ENCODE measurements around the gene TSPAN9.

Gene TSPAN9

DNA sequence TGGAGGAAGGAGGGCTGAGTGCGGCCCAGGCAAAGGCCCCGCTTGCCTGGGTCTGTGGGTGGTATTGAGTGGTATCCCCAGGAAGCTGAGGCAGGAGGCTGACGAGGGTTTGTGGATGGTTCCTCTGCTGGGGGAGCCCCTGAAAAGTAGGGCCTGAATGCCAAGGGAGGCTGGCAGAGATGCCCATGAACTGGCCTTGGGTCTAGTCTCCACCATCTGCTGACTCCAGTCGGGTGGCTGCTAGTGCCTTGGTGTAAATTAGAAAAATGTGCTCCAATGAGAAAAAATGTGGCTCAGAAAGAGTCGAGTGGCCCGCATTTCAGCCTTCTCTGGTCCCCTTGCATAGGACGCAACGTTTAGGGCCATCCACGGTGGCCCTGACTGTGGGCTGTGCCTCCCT, 232.6 kb downstream of the TSPAN9 start:
- H3K27ac Mint-ChIP-seq = no peak overlapping the region
- H3K27me3 Mint-ChIP-seq = peaks cover 35 to 38% of the 10 kb centered on the region in 2 donors
- no peak for ATAC-seq (replicated peaks)
- H3K36me3 Mint-ChIP-seq = no peaks in the 10 kb centered on the region
- no peak for DNase-seq
- no peak overlapping the region for H3K4me3 Mint-ChIP-seq
- H3K4me1 Mint-ChIP-seq = no peaks in the 10 kb centered on the region
- no peaks in the 10 kb centered on the region for H3K9me3 Mint-ChIP-seq

DNA sequence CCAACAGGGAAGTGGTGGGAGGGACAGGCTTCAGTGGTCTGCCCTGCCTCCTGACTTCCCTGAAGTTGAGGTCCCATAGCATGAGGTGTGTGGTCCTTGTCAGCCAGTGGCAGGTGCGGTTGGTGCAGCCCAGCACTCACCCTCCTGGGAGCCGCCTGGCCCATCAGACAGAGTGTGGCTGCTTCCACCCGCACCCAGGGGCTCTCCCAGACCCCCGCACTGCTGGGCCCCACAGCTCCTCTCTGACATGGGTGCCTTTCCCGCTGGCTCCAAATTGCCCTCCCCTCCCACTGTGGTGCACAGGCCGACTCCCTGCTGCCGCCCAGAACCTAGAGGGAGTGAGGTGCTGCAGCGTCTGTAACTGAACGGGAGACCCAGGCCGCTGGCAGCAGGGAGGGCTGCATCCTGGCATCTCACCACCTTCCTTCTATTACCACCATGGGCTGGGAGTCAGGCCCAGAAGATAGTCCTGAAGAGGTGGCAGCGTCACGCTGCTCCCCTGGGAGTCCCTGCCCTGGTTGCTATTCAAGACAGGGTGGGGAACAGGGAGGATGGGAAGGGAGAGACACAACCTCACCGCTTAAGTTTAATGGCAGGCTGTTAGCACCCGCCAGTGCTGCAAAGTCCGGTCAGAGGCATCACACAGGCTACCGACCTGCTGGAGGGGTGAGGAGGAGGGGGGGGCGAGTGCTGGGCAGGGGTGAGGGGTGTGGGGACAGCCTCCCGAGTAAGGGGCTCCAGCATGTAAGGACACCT, 233.3 kb downstream of the TSPAN9 start:
- H3K4me3 Mint-ChIP-seq = no peak overlapping the region
- ATAC-seq (replicated peaks) (no peak), DNase-seq (no peak)
- H3K27me3 Mint-ChIP-seq = peaks cover 40 to 43% of the 10 kb centered on the region in 2 donors
- H3K27ac Mint-ChIP-seq = no peak overlapping the region
- no peaks in the 10 kb centered on the region for H3K9me3 Mint-ChIP-seq
- H3K36me3 Mint-ChIP-seq = no peaks in the 10 kb centered on the region
- no peaks in the 10 kb centered on the region for H3K4me1 Mint-ChIP-seq

DNA sequence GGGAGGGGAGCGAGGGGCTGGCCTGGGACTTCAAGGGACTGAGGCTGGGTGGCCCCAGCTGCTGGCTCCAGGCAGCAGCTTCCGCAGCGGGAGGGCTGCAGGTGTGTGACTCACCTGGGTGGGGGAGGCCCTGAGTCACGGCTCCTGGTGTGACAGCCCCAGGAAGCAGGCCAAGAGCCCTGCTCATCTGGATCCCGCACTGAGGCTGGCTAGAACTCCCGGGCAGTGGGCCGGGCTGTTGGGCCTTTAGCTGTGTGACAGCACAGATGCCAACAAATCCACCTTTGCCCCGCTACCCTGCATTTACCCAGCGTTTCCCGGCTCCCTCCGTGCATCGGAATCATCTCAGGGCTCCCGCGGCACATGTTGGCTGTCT, 233.8 kb downstream of the TSPAN9 start:
- Mint-ChIP-seq H3K27ac (no peak overlapping the region), H3K9me3 (no peaks in the 10 kb centered on the region), H3K36me3 (no peaks in the 10 kb centered on the region), H3K4me1 (no peaks in the 10 kb centered on the region), H3K27me3 (peaks cover 46 to 48% of the 10 kb centered on the region in 2 donors), H3K4me3 (no peak overlapping the region)
- ATAC-seq (replicated peaks) (no peak), DNase-seq (no peak)

DNA sequence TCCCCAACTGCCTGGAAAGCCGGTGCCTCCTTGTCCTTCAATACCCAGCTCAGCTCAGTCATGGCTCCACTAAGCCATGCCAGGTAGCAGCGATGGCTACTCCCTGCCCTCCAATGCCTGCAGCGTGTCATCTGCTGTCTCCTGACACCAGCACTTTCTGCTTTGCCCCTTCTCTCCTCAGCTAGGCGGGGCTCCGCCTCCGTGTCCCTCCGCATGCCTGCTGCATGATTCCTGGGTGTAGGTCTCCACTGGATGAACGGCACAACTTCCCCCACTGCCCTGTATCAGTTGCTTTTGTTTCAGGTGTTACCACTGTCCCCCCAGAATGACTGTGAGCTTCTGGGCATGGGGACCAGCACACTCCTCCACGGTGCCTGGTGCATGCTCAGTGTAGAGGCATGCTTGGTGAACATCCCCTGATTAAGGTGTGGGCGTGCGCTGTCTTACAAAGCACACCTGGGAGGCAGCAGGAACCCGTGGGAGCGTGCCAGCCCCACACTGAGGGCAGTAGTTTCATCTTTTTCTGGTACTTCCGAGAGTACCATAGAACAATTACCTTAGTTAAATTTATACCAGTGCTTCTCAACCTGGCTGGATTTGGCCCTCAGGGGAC, 234.4 kb downstream of the TSPAN9 start:
- ATAC-seq (replicated peaks) (no peak), DNase-seq (no peak)
- H3K27me3 Mint-ChIP-seq = peaks cover 47 to 51% of the 10 kb centered on the region in 2 donors
- no peaks in the 10 kb centered on the region for H3K36me3 Mint-ChIP-seq
- no peak overlapping the region for H3K27ac Mint-ChIP-seq
- no peaks in the 10 kb centered on the region for H3K9me3 Mint-ChIP-seq
- no peaks in the 10 kb centered on the region for H3K4me1 Mint-ChIP-seq
- no peak overlapping the region for H3K4me3 Mint-ChIP-seq

DNA sequence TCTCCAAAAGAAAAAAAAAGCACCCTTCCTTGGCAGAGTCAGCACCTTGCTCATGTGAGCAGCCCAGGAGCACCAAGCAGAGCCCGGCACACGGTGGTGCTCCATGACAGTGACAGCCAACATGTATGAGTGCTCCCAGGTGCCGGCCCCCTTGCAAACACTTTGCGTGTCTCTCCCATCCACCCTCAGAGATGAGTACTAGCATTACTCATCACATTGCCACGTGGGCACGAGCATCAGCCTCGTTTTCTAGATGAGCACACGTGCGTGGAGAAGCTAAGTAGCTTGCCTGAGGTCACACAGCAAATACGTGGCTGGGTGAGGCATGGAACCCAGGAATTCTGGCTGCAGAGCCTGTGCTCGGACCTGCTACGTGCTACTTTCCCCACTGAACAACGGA, 235.9 kb downstream of the TSPAN9 start:
- DNase-seq = no peak
- H3K27me3 Mint-ChIP-seq = peaks cover 43 to 44% of the 10 kb centered on the region in 2 donors
- no peaks in the 10 kb centered on the region for H3K9me3 Mint-ChIP-seq
- no peaks in the 10 kb centered on the region for H3K36me3 Mint-ChIP-seq
- H3K27ac Mint-ChIP-seq = peak overlapping the region; percentile 82
- ATAC-seq (replicated peaks) = no peak
- no peaks in the 10 kb centered on the region for H3K4me1 Mint-ChIP-seq
- no peak overlapping the region for H3K4me3 Mint-ChIP-seq

DNA sequence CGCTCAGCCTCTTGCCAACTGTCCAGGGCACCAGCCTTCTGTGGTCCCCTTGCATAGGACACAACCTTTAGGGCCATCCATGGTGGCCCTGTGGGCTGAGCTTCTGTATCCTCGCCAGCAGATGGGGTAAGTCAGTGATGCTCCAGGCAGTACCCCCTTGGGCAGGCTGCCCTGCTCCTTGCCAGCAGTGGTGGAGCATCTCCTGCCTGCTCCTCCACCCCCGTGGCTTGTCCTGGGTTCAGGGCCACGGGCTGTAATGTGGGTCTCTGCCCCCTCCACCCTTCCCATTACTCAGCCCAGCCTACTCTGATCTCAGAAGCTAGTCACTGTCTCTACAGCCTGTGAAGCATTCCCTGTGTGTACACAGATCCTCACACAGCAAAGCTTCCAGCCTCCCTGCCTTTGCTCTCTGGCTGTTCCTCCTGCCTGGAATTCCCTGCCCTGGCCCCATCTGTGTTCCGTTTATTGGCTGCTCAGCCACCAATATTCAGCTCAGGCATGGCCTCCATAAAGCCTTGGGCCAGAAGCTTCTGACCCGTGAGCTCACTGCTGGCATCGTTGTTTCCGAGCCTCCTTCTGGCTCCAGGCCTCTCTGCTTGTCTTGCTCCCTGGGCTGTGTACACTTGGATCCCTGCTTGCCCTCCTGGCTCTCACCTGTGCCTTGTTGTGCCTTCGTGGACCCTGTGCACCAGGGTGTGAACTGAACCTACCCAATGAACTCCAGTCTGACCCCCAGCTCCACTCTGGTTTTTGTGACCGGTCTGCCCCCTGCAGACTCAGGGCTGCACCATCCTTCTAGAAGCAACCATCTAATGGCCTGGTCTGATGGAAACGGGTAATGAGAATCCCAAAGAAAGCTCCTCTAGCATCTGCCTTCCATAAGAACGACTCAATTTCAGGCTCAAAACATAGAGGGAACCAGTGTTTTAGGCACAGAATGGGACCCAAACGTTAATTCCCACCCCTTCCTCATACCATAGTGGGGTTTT, 236.8 kb downstream of the TSPAN9 start:
- DNase-seq (peak; percentile 6), ATAC-seq (replicated peaks) (peak; percentile 84 to 90)
- Mint-ChIP-seq H3K36me3 (no peaks in the 10 kb centered on the region), H3K4me1 (no peaks in the 10 kb centered on the region), H3K27me3 (peaks cover 35% of the 10 kb centered on the region in 2 donors), H3K9me3 (no peaks in the 10 kb centered on the region), H3K4me3 (no peak overlapping the region), H3K27ac (no peak overlapping the region)

DNA sequence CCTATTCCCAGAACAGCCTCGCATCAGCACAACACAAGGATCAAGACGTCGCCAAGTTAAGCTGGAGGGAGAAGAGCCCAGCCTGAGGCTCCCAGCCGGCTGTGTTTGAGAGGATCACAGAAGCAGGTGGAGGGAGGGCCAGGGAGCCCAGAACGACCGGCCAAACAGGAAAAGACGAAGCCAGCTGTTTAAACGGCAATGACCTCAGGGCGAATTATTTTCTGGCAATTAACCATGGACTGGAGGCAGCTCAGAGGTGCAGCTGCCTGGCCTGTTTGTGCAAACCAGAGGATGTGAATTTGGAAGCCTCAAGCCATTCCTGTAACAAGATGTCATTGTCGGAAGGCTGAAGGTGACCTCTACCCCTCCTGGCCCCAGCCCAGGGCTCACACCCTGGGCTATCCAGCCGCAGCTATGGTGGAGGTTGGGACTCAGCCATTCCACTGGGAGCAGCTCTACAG, 238.1 kb downstream of the TSPAN9 start:
- H3K27ac Mint-ChIP-seq = no peak overlapping the region
- ATAC-seq (replicated peaks) = no peak

DNA sequence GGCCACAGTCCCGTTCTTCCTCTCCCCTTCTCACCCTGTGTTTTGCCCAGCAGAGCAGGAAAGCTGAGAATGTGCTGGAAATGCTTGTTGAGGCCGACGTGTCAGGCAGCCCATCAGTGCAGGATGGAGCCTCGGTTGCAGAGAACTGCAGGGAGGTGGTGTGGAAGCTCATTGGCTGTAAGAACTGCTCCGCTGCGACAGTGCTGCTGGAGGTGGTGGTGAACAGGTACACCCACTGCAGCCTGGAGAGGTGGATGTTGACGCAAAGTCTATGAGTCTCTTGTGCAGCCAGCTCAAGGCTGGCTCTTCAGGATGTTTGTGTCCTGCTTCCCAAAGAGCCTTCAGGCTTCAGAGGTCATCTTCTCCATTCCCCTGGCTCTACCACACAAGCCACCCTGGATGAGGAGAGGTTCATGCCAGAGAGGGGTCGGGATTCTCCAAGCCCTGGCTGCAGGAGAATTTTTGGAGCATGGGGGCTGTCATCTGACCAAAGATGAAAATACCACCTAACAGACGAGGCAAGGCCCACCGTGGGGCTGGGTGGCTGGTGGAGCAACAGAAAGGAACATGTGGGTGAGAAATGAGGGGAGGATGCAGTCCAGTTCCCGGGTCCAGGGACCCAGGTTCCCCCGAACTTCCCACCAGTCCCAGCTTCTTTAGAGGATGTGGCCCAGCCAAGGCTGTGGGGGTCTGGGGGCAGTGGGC, 239.7 kb downstream of the TSPAN9 start:
- H3K27me3 Mint-ChIP-seq = peaks cover 35 to 45% of the 10 kb centered on the region in 2 donors
- DNase-seq = no peak
- no peak overlapping the region for H3K4me3 Mint-ChIP-seq
- ATAC-seq (replicated peaks) = no peak
- no peaks in the 10 kb centered on the region for H3K36me3 Mint-ChIP-seq
- H3K4me1 Mint-ChIP-seq = no peaks in the 10 kb centered on the region
- H3K27ac Mint-ChIP-seq = no peak overlapping the region
- no peaks in the 10 kb centered on the region for H3K9me3 Mint-ChIP-seq

More for the DNA sequence above, 238.1 kb downstream of the TSPAN9 start:
- no peak overlapping the region for H3K4me3 Mint-ChIP-seq
- no peak for DNase-seq
- H3K4me1 Mint-ChIP-seq = no peaks in the 10 kb centered on the region
- no peaks in the 10 kb centered on the region for H3K9me3 Mint-ChIP-seq
- H3K36me3 Mint-ChIP-seq = no peaks in the 10 kb centered on the region
- H3K27me3 Mint-ChIP-seq = peaks cover 38 to 43% of the 10 kb centered on the region in 2 donors

DNA sequence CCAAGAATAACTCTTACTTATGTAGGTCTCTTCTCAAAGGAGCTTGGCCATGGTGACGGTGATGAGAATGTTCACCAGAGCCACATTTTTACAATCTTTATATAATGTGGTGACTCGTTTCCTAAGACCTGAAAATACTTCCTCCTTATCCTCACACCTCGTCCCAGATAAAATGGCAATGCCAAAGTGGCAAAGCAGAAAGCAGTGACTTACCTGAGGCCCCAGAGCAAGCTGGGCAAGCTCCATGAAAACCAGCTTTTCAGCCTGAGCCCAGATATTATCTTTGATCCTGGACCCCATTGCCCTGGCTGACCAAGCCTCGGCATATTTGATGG, 240.3 kb downstream of the TSPAN9 start:
- H3K27ac Mint-ChIP-seq = no peak overlapping the region
- no peak overlapping the region for H3K4me3 Mint-ChIP-seq
- no peak for DNase-seq
- H3K4me1 Mint-ChIP-seq = no peaks in the 10 kb centered on the region
- no peak for ATAC-seq (replicated peaks)
- peaks cover 35 to 45% of the 10 kb centered on the region in 2 donors for H3K27me3 Mint-ChIP-seq
- no peaks in the 10 kb centered on the region for H3K36me3 Mint-ChIP-seq
- H3K9me3 Mint-ChIP-seq = no peaks in the 10 kb centered on the region

DNA sequence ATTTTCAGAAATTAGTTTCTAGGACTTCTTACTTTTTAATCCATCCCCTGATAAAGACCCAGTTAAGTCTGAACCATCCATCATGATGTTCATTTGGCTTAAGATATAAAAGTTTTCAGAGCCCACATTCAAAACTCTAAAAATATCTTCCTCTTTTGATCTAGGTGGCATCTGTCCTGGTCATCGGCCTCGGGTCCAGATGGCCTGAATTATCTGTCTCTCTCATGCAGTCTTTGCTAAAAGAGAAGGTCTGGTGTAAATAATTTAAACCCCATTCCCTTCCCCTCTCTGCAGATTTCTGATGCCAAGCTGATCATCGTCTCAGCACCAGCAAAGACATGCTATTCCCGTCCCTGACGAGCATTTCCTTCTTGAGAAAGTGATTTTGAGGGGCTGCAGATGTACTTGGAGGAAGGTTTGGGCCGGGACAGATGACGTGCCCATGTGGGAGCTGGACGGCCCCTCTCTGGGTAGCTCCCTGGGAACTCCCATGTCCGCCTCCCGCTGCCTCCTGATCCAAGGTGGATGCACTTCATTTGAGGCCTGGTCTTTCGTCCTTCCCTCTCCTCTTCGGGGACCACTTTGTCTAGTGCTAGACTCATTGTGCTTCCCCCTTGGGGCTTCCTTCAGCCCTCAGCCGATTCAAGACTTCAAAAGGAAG, 240.8 kb downstream of the TSPAN9 start:
- Mint-ChIP-seq H3K4me3 (no peak overlapping the region), H3K27ac (no peak overlapping the region), H3K4me1 (no peaks in the 10 kb centered on the region), H3K9me3 (no peaks in the 10 kb centered on the region), H3K27me3 (peaks cover 39 to 49% of the 10 kb centered on the region in 2 donors), H3K36me3 (no peaks in the 10 kb centered on the region)
- ATAC-seq (replicated peaks) (no peak), DNase-seq (no peak)

DNA sequence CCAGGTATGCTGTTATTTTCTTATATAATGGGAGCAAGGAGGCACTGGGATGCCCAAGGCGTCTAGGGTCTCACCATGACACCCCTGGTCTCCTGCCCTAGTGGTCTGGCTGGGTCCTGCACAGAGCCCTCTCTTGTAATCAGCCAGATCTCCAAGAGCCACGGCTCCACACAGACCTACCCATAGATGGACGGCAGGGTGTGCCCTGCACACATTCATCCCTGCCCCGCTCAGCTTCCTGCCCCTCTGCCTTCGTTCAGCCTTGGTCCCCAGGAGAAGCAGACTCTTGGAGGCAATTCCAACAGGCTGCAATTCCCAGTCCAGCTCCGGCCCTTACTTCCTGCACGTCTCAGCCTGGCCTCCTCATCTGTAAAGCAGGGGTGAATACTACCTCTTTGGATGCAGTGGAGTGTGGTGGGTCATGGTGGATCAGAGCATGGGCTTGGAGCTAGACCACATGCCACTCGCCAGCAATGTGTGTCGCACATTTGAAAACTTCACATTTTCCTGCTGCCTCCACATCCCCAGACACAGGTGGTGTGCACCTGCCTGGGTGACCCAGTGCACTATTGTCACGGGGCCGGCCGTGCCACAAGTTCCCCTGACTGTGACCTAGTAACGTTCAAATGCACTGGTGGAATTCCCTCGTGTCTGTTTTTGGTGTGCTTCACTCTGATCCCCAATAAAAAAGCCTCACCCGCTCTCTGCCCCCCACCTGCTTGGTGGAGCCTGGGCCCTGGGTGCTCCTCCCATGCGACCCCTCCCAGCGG, 242.7 kb downstream of the TSPAN9 start:
- no peak for DNase-seq
- peaks cover 35 to 39% of the 10 kb centered on the region in 2 donors for H3K27me3 Mint-ChIP-seq
- no peak for ATAC-seq (replicated peaks)
- no peaks in the 10 kb centered on the region for H3K9me3 Mint-ChIP-seq
- H3K4me3 Mint-ChIP-seq = no peak overlapping the region
- H3K27ac Mint-ChIP-seq = no peak overlapping the region
- no peaks in the 10 kb centered on the region for H3K36me3 Mint-ChIP-seq
- H3K4me1 Mint-ChIP-seq = no peaks in the 10 kb centered on the region

DNA sequence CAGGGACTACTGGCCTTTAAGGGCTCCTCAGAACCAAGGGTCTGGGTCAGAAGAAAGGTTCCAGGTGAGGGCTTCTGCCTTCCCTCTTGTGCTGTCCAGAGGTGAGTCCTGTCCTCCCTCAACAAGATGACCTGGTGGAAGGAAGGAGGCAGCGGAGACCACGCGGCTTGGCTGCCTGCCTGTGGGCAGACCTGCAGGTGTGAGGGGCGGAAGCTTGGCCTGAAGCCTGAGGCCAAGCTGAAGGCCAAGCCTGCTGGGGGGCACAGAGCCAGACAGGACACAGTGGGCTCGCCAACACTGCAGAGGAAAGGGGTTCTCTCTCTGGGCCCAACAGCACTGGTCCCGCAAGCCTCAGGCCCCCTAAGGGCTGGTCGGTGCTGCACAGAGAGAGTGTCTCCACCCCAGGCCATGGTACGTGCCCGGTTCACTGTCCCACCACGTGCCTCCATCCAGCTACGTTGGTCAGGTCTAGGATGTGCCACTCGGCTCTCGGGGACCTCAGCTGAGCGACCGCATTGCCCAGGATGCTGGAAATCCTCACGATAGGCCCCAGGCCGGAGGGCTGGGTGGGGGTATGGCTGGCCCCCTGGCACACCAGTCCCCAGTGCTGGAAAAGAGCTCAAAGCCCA, 243.8 kb downstream of the TSPAN9 start:
- no peak overlapping the region for H3K27ac Mint-ChIP-seq
- no peaks in the 10 kb centered on the region for H3K9me3 Mint-ChIP-seq
- no peak for DNase-seq
- H3K4me3 Mint-ChIP-seq = no peak overlapping the region
- no peaks in the 10 kb centered on the region for H3K4me1 Mint-ChIP-seq
- no peaks in the 10 kb centered on the region for H3K36me3 Mint-ChIP-seq
- peaks cover 25 to 30% of the 10 kb centered on the region in 2 donors for H3K27me3 Mint-ChIP-seq
- ATAC-seq (replicated peaks) = no peak

DNA sequence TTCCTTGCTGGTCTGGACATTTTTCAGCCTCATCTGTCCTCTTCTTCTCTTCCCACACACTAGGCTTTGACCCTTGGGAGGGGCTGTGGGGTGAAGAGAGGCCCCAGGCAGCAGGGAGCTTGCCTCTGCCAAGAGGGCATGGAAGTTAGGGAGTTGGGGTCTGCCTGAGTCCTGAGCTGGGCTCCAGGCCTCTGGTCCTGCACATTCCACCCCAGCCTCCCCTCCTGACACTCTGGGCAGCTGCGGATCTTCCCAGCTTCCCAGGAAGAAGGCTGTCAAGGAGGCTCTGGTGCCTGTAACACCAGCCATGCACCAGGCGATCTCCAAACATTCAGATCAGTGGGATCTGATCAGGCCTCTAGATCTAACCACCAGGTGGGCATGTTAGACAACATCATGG, 244.7 kb downstream of the TSPAN9 start:
- H3K4me3 Mint-ChIP-seq = no peak overlapping the region
- H3K4me1 Mint-ChIP-seq = no peaks in the 10 kb centered on the region
- no peak for DNase-seq
- no peaks in the 10 kb centered on the region for H3K9me3 Mint-ChIP-seq
- no peak overlapping the region for H3K27ac Mint-ChIP-seq
- ATAC-seq (replicated peaks) = no peak
- H3K27me3 Mint-ChIP-seq = peaks cover 23 to 31% of the 10 kb centered on the region in 2 donors
- H3K36me3 Mint-ChIP-seq = no peaks in the 10 kb centered on the region
